ENCODE measurements around the gene C1orf198.

GRCh38 chr1:230822092-230822581 is 46.2 kb downstream of the C1orf198 start:
- no peak for TF ChIP-seq CTCF (IDR thresholded peaks at IDR 0.05)
- TF ChIP-seq POLR2A (IDR thresholded peaks at IDR 0.05): no peak
- TF ChIP-seq POLR2AphosphoS5 (IDR thresholded peaks at IDR 0.05): peak in 2 of 3 donors; percentile 13 to 80

Measured in breast epithelium (tissue), 3 donors.